Uterus (tissue), 2 donors: Measurements from ENCODE around the gene ACCS.

Experiments used
- POLR2A ChIP-seq, 2 donors: fragments of 450-650 bp; IDR thresholded peaks; one replicate each; pipeline ENCODE4 v1.6.1; 2016; ENCODE audit warnings: antibody characterized with exemption in 2 of 2, mild to moderate bottlenecking in 1 of 2, moderate library complexity in 1 of 2
- TF ChIP-seq, protein P1 (sequence below), 4 experiments: fragments of 200-600 bp in 2 of 4; fragments of 450-650 bp in 2 of 4; sonication (generic) in 2 of 4; IDR thresholded peaks; one replicate each; pipeline ENCODE4 v1.5.1; 2016 to 2019; ENCODE audit warnings: antibody characterized with exemption in 4 of 4, mild to moderate bottlenecking in 2 of 4, moderate library complexity in 1 of 4

GRCh38 chr11:44058275-44058674, 7.8 kb upstream of the ACCS start:
- TF ChIP-seq, protein P1, sequence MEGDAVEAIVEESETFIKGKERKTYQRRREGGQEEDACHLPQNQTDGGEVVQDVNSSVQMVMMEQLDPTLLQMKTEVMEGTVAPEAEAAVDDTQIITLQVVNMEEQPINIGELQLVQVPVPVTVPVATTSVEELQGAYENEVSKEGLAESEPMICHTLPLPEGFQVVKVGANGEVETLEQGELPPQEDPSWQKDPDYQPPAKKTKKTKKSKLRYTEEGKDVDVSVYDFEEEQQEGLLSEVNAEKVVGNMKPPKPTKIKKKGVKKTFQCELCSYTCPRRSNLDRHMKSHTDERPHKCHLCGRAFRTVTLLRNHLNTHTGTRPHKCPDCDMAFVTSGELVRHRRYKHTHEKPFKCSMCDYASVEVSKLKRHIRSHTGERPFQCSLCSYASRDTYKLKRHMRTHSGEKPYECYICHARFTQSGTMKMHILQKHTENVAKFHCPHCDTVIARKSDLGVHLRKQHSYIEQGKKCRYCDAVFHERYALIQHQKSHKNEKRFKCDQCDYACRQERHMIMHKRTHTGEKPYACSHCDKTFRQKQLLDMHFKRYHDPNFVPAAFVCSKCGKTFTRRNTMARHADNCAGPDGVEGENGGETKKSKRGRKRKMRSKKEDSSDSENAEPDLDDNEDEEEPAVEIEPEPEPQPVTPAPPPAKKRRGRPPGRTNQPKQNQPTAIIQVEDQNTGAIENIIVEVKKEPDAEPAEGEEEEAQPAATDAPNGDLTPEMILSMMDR (IDR thresholded peaks at IDR 0.05): no peak
- TF ChIP-seq POLR2A (IDR thresholded peaks at IDR 0.05): no peak
